NCI-H460 (cell line): ENCODE results near the gene VAV3. TPM values are rescaled to one million over a fixed set of nuclear protein-coding genes. Genes with fewer than 3 reads are reported as not detected.
"Not testable (repeated sequence)": the region's sequence is repeated elsewhere in the genome, so short reads cannot be mapped to it uniquely, and the experiment has no call there.

Experiments used
- DNase-seq: peaks from one replicate; pipeline ENCODE4 v3.0.0-alpha.2; 2016; ENCODE audit warnings: low read depth; ENCODE audit errors: extremely low read depth
- total RNA-seq: library from RNA; depleted of rRNA; stranded (reverse); fragments of >200 nt; shearing (Covaris generic); gene quantifications from 2 replicates; pipeline ENCODE4 v1.2.3, GENCODE V29; 2014

VAV3 gene
- total RNA-seq, 1 experiment from 2014 or later, result 0.79 TPM

DNA sequence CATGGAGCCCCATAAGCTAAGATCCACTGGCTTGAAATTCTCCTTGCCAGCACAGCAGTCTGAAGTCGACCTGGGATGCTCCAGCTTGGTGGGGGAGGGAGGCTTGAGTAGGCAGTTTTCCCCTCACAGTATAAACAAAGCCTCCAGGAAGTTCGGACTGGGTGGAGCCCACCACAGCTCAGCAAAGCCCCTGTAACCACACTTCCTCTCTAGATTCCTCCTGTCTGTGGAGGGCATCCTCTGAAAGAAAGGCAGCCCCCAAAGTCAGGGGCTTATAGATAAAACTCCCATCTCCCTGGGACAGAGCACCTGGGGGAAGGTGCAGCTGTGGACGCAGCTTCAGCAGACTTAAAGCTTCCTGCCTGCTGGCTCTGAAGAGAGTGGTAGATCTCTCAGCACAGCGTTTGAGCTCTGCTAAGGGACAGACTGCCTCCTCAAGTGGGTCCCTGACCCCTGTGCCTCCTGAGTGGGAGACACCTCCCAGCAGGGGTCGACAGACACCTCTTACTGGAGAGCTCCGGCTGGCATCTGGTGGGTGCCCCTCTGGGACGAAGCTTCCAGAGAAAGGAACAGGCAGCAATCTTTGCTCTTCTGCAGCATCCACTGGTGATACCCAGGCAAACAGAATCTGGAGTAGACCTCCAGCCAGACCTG is 120.3 kb downstream of the VAV3 start:
- DNase-seq, result not testable (repeated sequence)

DNA sequence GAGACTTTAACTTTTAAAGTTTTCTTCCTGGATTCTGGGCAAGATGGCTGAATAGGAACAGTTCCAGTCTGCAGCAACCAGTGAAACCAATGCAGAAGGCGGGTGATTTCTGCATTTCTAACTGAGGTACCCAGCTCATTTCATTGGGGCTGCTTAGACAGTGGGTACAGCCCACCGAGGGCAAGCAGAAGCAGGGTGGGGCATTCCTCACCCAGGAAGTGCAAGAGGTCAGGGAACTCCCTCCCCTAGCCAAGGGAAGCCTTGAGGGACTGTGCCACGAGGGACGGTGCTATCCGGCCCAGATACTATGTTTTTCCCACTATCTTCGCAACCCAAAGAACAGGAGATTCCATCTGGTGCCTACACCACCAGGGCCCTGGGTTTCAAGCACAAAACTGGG is 121.0 kb downstream of the VAV3 start:
- no peak for DNase-seq

DNA sequence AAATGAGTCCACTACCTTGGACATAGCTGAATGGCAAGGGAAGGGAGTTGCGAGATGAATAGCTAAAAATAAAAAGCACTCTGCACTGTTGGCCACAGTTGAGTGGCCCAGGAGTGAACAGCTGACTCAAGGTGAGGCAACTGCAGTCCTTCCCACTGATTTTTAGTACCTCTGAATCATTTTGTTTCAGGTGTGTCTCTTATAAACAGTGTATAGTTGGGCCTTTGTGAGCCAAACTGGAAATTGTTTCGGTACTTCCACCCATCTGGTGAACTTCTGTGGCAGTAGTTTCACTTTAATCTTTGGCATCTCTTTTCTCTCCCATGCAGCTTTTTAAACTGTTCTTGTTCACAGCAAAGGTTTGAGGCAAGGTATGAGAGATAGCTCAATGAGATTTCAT is 122.7 kb downstream of the VAV3 start:
- no peak for DNase-seq

DNA sequence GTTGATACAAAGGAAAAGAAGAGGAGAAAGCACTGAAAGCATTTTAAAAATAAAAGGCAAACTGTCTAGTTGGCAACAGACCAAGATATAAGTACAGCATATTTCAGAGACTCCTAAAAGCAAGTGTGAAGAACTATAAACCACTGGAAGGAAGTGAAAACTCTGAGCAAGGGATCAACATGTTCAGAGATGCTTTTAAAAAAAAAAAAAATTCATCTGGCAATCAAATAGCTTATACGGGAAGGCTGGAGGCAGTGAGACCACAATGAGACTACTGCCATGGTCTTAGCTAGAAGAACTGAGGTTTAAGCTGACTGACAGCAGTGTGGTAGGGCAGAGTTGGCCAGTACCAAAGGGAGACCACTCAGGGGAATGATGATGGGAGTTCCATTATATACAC is 124.3 kb downstream of the VAV3 start:
- DNase-seq, result no peak

DNA sequence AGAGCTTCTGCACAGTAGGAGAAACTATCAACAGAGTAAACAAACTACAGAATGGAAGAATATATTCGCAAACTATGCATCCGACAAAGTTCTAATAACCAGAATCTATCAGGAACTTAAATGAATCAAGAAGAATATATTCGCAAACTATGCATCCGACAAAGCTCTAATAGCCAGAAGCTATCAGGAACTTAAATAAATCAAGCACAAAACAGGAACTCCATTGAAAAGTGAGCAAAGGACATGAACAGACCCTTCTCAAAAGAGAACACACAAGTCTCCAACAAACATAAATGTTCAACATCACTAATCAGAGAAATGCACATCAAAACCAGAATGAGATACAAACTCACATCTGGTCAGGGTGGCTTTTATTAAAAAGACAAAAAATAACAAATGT is 126.9 kb downstream of the VAV3 start:
- no peak for DNase-seq

DNA sequence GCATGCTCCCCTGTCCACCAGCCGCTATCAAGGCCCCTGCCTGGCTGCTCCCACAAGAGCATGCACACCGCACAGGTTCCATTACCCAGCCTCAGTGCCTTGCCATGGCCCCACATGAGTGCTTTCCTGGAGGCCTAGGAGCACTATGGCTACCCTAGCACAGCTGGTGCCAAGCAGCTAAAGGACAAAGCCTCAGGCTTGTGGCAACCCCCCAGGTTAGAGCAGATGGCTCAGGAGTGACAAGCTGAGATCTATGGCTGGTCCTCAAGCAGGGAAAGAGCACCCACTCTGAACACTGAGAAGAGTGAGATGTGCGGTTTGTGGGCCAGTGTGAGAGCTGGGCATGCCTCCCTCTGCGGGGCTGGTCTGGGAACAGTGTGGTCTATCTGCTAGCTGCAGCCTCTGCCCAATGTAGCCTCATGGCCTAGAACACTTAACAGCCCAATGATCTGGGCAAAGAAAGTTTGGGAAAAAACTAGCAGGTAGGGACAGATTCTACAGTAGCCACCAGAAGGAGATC is 129.8 kb downstream of the VAV3 start:
- no peak for DNase-seq

DNA sequence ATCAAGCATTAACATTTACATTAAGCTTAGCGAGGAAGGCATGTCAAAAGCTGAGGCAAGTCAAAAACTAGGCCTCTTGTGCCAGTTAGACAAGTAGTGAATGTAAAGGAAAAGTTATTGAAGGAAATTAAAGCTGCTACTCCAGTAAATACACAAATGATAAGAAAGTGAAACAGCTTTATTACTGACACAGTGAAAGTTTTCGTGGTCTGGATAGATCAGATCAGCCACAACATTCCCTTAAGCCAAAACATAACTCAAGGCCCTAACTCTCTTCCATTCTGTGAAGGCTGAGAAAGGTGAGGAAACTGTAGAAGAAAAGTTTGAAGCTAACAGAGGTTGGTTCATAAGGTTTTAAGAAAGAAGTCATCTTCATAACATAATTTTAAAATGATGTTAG is 131.9 kb downstream of the VAV3 start:
- DNase-seq, result no peak

DNA sequence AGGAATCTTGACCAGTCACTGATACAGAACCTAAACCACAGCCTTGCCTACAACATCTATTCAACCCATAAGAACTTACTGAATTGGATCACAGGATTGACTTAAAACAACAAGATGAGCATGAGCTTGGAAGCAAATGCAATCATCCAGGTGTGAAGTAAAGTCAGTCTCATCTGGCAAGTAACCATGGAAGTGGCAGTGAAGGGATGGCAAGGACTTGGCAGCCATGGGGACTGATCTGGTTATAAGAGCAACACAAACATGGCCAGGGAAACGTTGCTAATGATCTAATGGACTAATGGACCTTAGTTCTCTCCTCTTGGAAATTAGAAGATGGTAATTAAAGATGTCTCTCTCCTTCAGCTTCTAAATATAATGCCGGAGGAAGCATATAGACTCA is 133.1 kb downstream of the VAV3 start:
- DNase-seq, result no peak

DNA sequence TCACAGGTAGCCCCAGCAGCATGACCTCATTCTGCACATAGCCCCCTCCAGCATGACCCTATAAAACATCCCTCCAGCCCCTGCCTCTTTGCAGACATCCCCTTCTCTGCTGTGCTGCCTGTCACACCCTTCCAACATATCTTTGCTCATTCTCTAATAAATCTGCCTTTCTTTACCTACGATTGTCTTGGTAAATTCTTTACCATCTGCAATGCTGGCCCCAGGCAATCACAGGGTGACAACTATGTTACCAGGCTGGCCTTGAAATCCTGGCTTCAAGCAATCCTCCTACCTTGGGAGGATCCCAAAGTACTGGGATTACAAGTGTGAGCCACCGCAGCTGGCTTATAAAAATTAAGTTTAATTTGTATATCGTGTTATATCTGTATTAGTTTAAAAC is 134.5 kb downstream of the VAV3 start:
- DNase-seq, result no peak

DNA sequence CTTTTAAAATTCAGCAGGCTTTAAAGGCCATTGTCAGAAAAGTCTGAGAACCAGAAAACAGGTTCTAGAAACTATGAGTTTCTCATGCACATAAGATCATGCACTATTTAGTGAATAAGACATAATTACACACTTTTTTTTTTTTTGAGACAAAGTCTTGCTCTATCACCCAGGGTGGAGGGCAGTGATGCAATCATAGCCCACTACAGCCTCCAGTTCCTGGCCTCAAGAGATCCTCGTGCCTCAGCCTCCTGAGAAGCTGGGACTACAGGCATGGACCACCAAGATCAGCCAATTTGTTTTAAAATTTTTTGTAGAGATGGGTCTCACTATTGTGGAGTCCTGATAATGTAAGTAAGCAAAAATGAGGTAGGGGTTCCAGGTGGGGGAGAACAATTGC is 134.9 kb downstream of the VAV3 start:
- no peak for DNase-seq

DNA sequence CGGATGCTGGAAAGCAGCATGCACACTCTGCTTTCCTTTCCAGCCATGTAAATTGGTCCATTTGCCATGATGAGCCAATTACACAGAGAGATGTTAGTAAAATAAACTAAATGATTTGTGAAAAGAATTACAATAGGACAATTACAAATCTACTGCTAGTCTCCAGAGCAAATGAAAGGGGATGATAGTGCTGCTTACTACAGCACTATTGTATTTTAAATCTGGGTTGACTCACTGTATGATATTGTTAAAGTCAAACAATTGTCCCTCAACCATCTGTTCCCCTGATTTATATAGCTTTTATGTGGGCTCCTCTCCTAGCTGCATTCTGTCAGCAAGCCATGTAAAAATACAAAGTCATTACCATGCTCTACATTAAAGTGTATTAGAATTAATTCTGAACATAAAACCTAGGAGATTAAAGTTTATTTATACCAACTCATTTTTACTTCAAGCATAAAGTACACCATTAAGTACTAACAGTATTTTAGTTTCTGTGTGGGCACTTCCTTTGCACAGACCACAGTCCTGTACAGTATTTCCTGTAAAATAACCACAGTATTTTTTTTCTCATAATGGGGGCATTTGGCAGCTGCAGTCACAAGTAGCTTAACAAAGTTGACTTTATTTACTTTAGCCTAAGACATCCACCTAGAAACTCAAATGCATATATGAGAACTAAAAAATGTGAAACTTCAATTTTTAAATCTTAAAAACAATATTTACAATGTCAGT is 135.8 kb downstream of the VAV3 start:
- DNase-seq, result no peak

DNA sequence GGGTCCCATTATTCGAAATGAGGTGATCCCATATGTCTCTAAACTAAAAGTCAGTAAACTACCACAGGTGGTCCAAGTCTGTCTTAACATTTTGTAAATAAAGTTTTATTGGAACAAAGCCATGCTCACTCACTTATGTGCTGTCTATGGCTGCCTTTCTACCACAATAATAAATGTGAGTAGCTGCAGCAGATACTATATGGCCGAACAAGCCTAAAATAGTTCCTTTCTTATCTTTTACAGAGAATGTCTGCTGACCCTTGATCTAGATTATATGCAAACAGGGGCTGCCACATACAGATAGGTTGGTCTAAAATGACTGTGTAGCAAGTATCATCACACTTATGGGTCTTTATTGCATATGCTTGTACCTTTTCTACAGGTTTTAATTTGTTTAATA is 140.0 kb downstream of the VAV3 start:
- DNase-seq, result no peak

DNA sequence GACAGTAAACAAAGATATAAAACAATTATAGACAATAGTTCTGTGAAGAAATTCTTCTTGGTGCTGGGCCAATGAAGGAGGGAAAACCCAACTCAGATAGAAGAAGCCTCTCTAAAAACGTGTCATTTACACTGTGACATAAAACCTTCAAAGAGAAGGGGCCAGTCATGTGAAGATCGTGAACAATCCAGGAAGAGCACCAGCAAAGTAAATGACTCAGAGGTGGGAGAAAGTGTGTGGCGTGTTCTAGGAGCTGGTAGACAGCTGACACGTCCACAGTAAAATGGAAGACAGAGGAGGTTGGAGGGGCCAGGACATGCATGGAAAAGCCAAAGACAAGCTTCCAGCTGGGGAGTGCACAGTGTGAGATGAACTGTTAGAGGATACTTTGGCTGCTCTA is 143.6 kb downstream of the VAV3 start:
- no peak for DNase-seq

DNA sequence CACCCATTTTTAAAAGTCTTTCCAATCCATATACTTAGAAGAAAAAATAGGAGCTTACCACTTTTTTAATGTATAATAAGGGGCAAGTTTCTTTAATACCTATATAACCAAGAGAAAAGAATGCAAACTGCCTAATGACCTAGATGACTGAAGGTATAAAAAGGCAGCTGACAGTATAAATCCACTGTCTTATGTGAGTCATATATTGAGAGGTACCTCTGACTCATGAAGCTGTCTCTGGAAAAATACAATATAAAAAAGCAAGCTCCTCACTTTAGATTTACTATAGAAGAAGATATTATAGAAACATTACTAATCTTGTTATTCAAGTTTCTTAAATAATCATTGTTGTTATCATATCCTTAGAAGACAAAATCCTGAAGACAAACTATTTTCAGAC is 144.2 kb downstream of the VAV3 start:
- no peak for DNase-seq

DNA sequence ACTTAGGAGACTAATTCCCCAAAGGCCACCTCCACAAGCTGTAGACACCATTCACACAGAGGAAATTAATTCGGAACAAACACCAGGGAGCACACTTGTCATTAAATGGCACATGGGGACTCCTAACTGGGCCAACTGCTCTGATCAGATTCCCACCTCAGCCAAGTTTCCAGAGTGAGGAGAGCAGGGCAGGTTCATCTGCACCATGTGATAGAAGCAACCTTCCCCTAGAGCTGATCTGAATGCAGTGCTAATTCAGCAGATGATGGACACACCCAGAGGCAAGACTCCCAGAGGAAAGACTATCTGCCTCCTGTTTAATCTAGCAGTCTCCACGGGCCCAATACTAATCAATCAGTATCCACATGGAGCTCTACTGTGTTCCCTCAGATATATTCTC is 147.0 kb downstream of the VAV3 start:
- no peak for DNase-seq

DNA sequence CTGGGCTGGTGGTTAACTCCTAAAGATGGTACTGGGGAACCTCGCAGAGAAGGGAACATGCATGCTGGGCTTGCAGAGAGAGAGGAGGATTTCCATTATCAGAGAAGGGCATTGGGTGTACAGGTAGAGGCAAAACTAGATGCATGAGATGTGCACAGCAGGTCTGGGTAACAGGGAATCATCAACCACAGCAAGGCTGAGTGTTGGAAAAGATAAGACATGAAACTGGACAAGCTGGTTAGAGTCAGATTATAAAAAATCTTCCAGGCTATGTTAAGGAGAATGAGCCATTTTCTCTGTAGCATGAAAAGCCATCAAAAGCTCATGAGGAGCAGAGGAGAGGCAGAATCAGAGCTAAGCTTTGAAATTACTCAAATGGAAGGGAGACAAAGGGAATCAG is 147.8 kb downstream of the VAV3 start:
- DNase-seq, result no peak

DNA sequence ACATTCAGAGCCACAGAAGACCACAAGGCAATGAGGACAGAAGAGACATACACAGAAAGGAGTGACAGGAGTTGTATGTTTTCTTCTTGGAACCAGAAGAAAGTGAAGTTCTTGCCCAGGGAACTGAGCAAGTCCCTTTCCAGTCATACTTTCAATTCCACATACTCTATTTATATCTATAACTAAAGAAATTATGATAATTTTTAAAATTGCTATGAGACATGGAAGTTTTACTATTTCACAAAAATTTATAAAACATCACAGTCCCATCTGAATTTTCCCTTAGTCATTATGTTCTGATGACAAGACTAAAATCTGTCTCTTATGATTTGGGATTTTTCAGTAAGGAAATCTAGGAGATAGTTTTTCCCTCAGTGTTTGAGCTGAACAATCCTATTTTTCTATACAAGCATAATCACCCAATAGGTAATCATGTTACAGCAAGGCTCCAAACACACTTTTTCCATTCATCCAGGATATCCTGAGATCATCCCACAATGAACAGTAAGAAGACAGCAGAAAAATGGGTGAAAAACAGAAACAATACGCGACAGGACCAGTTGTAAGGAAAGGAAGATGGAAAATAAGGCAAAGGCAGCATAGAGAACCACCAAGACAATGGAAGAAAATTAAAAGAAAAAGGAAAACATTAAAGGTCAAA is 154.6 kb downstream of the VAV3 start:
- DNase-seq, result no peak

DNA sequence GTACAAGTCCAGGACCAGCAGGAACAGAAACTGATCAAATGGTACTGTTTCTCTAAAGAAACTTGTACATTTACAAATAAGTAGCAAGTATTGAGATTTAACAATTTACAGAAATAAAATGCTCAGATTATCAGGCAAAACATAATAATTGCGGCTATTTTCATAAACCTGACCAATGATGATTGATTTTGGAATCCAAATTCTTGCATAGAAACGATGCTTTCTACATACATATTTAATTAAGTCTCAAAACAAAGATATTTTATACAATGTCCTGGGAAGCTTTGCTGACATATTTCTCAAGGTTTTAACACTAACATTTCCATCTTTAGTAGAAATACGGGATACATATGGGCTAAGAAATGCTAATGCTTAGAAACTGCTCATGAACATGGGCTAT is 157.1 kb downstream of the VAV3 start:
- no peak for DNase-seq

DNA sequence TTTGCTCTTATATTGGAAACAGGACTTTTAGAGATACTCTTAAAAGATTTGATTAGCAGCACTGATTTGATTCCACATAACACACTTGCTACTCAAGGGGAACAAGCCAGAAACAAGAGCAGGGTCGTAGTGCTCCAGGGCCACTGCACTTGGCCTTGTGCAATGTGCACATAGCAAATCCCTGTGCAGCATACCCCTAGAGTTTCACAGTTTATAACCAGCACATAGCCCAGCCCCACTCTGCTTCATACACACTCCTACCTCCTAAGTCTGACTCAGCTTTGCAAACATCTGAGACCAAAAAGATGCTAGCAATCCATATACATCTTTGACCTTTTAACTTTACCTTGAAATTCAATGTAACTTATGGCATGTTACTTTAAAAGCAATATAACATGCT is 157.6 kb downstream of the VAV3 start:
- DNase-seq, result no peak

DNA sequence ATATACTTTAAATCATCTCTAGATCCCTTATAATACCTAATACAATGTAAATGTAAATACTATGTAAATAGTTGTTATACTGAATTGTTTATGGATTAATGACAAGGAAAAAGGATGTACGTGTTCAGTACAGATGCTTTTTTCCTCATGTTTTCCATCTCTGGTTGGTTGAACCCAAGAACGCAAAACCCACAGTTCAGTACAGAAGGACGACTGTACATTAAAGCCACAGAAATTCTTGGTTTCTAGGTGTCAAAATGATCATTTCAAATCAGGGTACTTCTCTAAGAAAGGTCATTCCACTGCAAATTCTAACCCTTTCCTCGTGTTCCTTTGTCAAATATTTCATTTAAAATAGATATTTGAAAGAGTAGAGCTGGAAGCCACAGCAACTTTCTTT is 158.1 kb downstream of the VAV3 start:
- DNase-seq, result no peak

DNA sequence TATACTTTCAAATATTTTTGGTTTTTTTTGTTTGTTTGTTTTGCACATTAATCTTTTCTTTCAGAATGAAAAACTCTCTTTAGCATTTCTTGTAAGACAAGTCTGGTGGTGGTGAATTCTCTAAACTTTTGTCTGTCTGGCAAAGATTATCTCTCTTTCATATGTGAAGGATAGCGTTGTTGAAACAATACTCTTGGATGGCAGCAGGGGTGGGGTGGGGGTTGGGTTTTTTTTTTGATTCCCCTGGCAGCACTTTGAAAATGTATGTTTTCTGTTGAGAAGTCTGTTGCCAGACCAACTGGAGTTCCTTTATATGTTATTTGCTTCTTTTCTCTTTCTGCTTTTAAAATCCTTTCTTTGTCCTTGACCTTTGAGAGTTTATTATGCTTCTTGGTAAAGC is 160.2 kb downstream of the VAV3 start:
- no peak for DNase-seq

DNA sequence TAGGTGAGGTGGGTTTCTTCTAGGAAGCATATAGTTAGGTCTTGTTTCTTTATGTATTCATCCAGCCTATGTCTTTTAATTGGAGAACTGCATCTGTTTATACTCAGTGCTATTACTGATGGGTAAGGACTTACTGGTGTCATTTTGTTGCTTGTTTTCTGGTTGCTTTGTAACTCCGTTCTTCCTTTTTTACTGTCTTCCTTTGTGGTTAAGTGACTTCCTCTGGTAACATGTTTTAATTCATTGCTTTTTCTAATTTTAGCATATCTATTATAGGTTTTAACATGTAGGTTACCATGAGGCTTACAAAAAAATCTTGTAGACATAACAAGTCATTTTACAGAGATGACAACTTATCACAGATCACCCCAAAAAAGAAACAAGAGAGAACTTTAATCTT is 160.8 kb downstream of the VAV3 start:
- no peak for DNase-seq
